Left ventricle myocardium superior (tissue), 1 donor: ENCODE data around the gene SLC43A2. TPM values are rescaled to one million over a fixed set of nuclear protein-coding genes. Genes with fewer than 3 reads are reported as not detected.
"Not testable (repeated sequence)": the region's sequence is repeated elsewhere in the genome, so short reads cannot be mapped to it uniquely, and the experiment has no call there.

Source experiments
- ATAC-seq: fragments of 200-7000 bp; cut with Tn5 transposase; one replicate; pipeline ENCODE4 v1.9.1; 2020; ENCODE audit warnings: mild to moderate bottlenecking, moderate library complexity
- DNase-seq: peaks from one replicate; pipeline ENCODE4 v3.0.0-alpha.2; 2020
- intact Hi-C: fragments of 100-400 bp; cut with micrococcal nuclease; formaldehyde crosslinking; loops from one replicate; pipeline ENCODE4 v1.11.0; 2022
- long read RNA-seq: library from polyadenylated mRNA; unstranded; transcript quantifications from one replicate; pipeline ENCODE4 v2.0.0, GENCODE V29; 2021
- total RNA-seq: library from RNA; stranded (reverse); fragmentation: NEBNext Ultra II Directional; extraction: Animal tissue kit (Norgen Biotek cat#: 25700); gene quantifications from one replicate; pipeline ENCODE4 v1.2.1, GENCODE V29; 2021
- donor health status: DM: no; HTN: yes; CAD: no; lungs with severe emphysema.

The SLC43A2 gene
- total RNA-seq = 3.1 TPM
- long read RNA-seq, full-length matches to known transcripts = 1 of 5 reads
- long read RNA-seq, partial matches to known transcripts = 1 of 5 reads
- long read RNA-seq, other reads (novel, unspliced or antisense) = 3 of 5 reads

DNA sequence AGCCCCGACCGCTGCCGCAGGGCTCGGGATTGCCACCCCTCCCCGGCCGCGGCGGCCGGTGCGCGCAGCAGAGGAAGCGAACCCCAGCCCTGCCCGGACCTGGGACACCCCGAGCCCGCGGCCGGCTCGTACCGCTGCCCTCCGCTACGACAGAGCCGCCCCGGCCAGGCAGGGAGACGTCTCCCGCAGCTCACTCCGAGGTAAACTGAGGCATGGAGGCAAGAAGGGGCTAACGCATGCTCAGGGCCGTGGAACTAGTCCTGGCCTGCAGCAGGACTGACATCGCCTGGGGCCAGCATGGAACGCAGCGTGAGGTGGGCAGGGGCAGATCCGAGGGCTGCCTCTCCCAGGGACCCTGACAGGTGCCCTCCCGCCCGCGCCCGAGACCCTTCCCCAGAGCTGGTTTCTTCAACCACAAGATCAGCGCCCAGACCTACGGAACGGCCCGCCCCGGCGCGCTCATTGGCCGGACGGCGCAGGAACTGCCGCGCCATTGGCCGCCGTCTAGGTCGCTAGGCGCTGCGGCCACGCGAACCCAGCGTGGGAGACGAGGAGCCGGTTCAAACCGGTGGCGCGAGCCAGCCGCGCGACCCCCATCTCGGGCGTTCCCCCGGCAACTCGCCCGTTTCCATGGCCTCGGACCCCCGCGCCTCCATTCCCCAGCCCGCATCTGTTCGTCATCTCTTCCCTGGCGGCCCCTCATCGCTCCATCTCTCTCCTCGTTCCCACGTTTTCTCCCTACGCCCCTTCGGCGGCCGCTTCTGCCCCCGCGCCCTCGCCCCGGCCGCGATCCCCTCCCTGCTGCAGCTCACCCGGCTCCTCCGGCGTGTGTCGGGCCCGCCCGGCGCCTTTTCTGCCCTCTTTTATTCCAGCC lies at the start of gene SLC43A2:
Gene SLC43A2 (minus strand): TSS at position 853 of the 874 bp plus-strand sequence. CDS start 960 bp downstream, outside the sequence.
- ATAC-seq = peak; percentile 91
- intact Hi-C loops = loop anchor here (5.0 kb wide), 1 partner anchor 51 kb away; no protein-coding TSS in a partner anchor

DNA sequence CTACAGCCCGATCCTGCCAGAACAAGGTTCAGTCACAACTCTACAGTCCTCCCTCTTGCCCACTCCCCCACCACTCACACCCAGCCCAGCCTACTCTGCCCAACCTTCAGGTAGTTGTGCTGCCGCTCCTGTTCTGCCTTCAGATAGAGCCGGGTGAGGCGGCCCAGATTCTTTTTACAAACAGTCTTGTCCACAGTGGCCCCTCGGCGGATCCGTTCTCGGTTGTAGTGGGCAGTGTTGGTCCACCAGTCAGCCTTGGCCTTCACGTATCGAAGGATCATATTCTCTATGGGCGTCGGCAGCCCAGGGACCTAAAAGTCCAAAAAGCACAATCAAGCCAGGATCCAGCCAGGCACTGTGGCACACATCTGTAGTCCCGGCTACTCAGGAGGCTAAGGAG lies 47.8 kb upstream of the SLC43A2 start:
- no peak for DNase-seq
- intact Hi-C loops = no loop called here
- ATAC-seq = no peak

More for the DNA sequence above, at the start of gene SLC43A2:
- DNase-seq = peak; percentile 90

DNA sequence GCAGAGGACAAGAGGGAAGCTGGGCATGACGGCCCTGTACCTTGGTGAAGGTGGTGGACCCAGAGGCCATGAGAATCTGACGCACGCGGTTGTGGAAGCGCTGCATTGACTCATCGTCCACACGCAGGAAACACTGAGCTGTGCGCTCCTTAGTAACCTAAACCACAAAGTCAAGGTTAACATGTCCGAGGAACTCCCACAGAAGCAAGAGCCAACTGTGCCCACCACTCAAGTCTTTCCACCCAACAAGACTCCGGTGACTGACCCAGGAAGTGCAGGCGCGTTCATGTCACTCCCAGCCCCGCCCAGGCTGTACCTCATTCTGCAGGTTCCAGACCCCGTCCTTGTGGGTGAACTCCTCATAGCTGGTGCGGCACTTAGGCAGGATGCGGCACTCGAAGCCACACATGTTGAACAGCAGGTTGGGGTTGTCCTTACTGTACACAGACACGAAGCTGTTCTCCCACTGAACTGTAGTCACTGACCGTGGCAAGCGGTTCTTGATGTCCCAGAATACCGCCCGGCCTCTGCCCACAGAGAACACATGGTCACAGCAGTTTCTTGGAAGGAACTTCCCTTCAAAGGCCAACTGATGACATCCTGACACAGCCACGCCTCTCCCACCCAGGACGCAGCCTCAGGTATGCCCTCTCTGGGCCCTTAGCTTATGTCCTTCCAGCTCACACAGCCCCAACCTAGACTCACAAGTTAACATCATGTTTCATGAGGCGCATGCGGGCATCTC lies 44.6 kb upstream of the SLC43A2 start:
- intact Hi-C loops = no loop called here
- no peak for DNase-seq
- no peak for ATAC-seq

DNA sequence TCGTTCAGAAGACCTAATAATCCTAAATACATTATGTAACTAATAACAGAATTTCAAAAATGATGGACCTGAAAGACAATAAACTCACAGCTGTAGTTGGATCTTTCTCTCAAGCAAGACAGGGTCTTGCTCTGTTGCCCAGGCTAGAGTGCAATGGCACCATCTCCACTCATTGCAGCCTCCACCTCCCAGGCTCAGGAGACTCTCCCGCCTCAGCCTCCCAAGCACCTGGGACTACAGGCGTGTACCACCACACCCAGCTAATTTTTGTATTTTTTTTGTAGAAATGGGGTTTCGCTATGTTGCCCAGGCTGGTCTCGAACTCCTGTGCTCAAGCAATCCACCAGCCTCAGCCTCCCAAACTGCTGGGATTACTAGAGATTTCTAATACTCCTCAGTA lies 35.3 kb upstream of the SLC43A2 start:
- intact Hi-C loops, ATAC-seq: not testable (repeated sequence)

DNA sequence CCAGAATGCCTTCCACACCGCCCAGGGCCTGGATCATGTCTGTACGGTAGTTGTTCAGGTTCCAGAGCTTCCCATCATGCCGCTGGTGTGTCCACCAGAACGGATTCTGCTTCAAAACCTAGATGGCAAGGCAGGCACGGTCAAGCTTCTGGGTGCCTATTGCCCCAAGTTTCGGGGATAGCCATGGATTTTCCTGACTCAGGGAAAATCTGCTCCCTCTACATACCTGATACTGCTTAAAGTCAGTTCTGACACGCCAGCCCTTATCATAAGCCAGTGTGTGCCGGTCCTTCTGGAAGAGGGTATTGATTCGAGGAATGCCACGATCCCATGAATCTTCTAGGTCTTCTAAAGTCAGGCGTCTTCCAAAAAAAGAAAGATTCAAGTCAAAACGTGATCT lies 32.4 kb upstream of the SLC43A2 start:
- intact Hi-C loops = no loop called here
- no peak for ATAC-seq
- no peak for DNase-seq

More for the DNA sequence above, 35.3 kb upstream of the SLC43A2 start:
- DNase-seq = not testable (repeated sequence)

DNA sequence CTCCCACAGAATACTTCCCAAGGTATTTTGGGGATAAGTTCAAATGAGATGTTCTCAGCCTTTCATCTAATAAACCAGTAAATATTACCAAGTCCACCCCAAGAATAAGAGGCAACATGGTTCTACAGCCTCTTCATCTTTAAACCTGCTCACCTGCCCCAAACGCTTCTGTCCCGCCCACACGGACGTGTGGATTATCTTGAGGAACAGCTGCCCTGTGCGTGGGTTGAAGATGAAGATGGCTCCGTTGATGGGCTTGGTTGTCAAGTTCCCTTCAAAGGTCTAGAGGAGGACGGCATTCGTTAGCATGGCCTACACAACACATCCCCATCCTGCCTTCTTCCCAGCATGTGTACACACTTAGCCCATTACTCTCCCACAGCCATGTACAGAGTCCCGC lies 29.5 kb upstream of the SLC43A2 start:
- ATAC-seq (no peak), DNase-seq (no peak)

DNA sequence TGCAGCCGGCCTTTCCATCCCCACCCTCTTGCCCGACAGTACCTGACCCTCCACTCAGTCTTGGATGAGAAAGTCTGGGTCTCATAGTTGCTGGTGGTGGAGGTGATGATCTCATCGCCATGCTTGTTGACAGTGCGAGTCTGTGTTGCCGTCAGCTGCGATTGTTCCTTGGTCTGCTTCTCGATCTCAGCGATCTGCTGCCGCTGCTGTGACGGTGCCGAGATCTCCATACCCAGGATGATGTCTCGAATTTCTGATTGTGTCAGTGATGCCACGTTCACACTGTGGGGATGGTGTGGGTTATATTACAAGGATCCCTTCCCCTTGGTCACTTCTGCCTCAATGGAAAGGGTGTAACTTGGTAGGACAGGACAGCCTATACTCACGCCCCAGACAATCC lies 25.1 kb upstream of the SLC43A2 start:
- no peak for ATAC-seq
- intact Hi-C loops = no loop called here
- no peak for DNase-seq

More for the DNA sequence above, 29.5 kb upstream of the SLC43A2 start:
- intact Hi-C loops = no loop called here

DNA sequence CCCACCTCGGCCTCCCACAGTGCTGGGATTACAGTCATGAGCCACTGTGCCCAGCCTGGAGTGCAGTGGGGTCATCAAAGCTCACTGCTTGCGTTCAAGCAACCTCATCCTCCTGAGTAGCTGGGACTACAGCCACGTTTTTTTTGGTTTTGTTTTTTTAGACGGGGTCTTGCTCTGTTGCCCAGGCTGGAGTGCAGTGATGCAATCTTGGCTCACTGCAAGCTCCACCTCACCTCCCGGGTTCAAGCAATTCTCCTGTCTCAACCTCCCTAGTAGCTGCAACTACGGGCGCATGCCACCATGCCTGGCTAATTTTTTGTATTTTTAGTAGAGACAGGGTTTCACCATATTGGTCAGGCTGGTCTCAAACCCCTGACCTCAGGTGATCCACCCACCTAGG lies 24.2 kb upstream of the SLC43A2 start:
- intact Hi-C loops, DNase-seq, ATAC-seq: not testable (repeated sequence)

DNA sequence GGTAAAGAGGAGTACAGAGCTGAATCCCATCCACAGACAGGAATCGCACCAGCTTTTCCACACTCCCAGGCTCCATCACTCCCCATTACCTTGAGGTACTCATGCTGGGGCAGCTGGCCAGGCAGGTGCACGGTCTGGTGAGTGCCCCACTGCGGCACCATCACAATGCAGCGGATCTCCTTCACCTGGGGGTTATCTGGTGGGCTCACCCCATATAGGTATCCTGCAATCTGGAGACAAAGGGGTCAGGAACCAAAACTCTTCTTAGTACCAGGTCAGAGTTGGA lies 22.9 kb upstream of the SLC43A2 start:
- intact Hi-C loops = no loop called here
- DNase-seq (peak; percentile 27), ATAC-seq (no peak)

DNA sequence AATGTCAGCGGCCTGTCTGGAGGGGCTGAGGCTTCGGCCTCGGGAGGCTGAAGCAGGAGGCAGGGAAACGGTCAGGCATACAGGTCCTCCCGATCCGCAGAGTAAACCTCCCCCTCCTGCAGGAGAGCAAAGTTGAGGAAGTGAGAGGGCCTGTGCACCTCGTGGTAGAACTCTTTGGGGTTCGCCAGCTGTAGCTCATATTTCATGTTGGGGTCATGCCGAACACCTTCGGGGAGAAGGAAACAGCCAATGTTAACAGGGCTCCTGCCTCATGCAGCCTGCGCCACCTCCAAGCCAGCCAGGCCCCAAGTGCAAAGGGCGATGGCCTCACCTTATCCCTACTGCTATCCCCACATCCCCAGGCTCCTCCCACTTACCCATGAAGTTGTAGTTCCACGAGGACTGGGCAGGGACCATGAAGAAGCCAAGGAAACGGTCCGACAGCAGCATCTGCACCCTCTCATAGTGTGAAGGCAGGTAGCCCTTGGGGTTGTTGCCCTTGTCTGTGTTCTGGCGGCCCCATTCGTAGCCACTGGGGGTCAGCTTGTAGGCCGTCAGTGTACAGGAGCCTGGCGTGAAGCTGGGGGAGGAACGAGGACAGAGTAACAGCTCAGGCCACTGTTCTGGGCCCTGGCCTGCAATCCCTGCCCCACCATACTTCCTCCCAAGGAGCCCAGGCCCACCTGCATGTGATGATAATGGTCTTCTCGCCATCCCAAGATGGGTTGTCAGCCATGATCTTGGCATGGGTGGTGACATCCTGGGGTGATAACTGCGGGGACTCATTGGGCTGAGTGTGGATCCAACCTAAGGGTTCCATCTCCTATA lies 22.3 kb upstream of the SLC43A2 start:
- ATAC-seq (no peak), DNase-seq (peak; percentile 25)
- intact Hi-C loops = no loop called here

DNA sequence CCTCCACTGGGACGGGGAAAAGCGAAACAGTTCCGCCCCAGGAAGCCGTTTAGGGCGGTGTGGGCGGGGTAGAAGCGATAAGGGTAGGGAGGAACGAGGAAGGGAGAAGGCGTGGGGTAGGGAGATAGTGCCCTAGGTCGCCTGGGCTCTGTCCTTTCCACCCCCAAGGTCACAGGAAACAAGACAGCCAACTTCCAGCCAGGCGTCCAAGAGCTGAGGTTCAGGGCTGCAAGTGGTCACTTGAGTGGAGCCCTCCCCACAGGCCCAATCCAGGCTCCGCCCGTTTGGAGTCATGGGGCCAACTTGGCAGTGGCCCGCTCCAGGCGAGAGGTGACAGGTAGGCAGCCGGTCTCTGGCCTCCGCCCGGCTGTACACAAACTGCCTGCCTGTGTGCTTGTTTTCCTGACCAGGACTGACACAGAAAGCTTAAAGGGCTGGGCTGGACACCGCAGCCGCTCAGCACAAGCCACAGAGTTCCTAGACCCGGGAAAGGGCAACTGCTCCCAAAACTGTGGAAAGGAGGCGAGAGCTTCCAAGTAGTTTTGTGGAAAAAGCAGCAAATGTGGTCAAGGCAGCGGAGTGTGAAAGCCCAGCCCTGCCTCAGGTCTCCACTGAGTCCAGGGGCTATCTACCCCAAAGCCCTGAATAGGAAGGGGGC lies 21.3 kb upstream of the SLC43A2 start, which contains the start of gene RILP:
Gene RILP (minus strand): TSS at position 23 of the 658 bp plus-strand sequence. CDS start 62 bp downstream, outside the sequence.
- intact Hi-C loops = no loop called here
- peak; percentile 73 for ATAC-seq
- peak; percentile 93 for DNase-seq

DNA sequence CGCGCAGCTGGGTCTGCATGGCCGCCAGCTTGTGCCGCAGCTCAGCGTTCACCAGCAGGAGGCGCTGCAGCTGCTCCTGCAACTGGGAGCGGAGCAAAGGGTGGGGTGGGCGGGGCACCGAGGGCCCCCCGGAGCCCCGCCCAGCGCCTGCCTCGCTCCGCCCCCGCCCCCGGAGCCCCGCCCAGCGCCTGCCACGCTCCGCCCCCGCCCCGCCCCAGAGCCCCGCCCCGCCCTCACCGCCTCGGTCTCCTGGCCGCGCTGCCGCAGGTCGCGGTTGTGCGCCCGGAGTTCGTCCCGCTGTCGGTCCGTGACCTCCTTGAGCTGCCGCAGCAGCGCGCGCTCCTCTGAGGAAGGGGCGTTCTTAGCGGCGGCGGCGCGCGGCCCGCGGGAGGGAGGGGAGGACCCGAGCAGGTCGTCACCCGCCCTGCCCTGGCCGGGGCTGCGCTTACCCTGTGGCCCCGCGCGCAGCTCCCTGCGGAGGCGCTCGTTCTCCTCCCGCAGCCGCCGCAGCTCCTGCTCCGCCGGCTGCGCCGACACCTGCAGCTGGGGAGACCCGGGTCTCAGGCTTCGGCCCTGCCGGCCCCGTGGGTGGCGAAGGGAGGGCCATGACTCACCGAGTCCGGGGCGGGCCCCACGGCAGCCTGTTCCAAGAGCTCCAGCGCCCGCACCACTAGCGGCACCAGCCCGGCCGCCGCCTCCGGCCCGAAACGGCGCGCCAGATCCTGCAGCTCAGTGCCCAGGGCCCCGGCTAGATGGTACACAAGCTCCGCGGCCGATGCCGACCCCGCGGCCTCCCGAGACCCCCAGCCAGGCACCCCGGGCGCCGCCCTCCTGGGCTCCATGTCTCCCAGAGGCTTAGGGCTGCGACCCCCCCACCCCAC lies 20.6 kb upstream of the SLC43A2 start:
- peak; percentile 63 for ATAC-seq
- intact Hi-C loops = no loop called here
- peak; percentile 99 for DNase-seq

DNA sequence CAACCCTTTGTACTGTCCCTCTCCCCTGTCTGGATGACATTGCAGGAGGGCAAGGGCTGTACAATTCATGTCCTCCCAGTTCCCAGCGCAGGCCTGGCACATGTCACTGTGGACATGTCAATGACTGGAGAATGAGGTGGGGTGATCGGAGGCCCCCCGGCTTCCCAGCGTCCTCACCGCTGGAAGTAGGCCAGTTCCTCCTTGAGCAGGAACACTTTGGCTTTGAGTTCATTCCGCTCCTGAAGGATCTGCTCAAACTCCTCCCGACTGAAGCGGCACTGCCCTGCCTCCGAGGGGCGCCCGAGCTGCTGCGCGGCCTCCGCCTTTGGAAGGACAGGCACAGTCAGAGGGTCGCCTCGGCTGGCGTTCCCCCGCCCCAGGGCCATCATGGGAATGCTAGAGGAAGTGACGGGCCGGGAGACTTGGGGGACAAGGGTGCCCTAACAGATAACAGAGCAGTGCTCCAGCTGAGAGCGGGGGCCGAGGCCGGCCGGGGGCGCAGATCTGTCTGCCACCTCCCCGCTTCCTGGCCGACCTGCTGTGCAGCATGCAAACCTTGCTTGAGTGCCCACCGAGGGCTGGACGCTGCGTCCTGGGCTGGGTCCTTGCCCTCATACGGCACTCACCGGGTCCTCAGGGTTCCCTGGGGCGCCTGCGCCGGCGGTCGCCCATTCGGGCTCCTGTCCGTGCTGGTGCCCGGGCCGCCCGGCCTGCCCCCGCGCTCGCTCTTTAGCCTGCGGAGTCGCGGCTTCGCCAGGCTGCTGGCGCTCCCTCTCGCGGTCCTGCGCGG lies 19.7 kb upstream of the SLC43A2 start:
- intact Hi-C loops = no loop called here
- DNase-seq = peak; percentile 74
- ATAC-seq = peak; percentile 63

DNA sequence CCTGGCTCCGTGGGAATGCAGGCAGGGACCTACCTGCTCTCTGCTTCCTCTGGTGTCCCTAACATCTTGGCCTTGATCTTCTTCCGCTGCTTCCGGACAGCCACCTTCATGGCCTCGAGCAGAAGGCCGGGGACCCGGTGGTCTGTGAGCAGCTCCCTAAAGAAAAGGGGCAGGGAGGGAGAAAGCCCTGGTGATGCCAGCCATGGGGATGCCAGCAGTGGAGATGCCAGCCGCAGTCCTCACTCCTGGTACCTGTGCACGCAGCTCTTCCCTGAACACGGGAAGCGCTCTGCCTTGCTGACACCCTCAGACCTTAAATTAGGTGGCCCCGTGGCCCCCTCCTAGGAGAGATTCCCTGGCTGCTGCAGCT lies 19.2 kb upstream of the SLC43A2 start:
- DNase-seq = no peak
- no peak for ATAC-seq
- intact Hi-C loops = no loop called here

DNA sequence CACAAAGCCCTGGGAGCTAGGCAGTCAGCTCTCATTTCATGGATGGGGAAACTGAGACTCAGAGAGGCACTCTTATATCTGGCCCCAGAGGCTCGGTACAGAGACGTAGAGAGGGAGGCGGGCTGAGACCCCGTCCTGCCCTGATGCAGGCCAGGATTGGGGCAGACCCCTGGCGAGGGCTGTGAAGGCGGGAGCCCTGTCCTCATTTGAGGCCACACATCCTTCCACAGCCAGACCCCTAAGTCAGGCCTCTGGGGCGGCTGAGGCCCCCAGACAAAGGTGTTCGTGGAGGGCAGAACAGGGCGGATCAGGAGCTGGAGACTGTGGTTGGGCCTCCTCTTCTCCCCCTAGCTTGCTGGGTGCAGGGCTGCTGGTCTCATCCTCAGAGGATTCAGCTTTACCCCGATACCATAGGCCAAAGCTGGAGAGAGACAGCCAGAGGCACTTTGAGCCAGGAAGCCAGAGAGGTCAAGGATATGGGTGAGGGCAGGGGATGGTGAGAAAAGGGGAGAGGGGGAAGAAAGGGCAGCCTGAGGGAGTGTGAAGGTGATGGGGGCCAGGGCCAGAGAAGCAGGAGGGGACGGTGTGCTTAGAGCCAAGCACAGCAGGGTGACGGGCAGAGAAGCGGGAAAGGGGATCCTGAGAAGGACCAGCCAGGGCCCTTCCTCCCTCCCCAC lies 17.7 kb upstream of the SLC43A2 start:
- DNase-seq (no peak), ATAC-seq (no peak)
- intact Hi-C loops = no loop called here
